Glutamatergic neuron (in vitro differentiated cells): ENCODE data around the gene MBNL3. TPM values are rescaled to one million over a fixed set of nuclear protein-coding genes. Genes with fewer than 3 reads are reported as not detected.

Source experiments
- DNase-seq: peaks from one replicate; pipeline ENCODE4 v3.0.0; 2022
- H3K27ac Mint-ChIP-seq: one replicate; pipeline ENCODE4 v1.8.0; 2020; ENCODE audit warnings: mild to moderate bottlenecking, mixed read lengths, inconsistent platforms; ENCODE audit not compliant: unreplicated experiment
- H3K27me3 Mint-ChIP-seq: one replicate; pipeline ENCODE4 v1.8.0; 2020; ENCODE audit warnings: mild to moderate bottlenecking, moderate library complexity, mixed read lengths, inconsistent platforms; ENCODE audit not compliant: unreplicated experiment
- H3K36me3 Mint-ChIP-seq: one replicate; pipeline ENCODE4 v1.8.0; 2020; ENCODE audit warnings: mild to moderate bottlenecking, mixed read lengths, inconsistent platforms; ENCODE audit not compliant: unreplicated experiment
- H3K4me1 Mint-ChIP-seq: one replicate; pipeline ENCODE4 v1.8.0; 2020; ENCODE audit warnings: mild to moderate bottlenecking, low read depth, mixed read lengths, inconsistent platforms; ENCODE audit not compliant: unreplicated experiment
- H3K4me3 Mint-ChIP-seq: one replicate; pipeline ENCODE4 v1.8.0; 2020; ENCODE audit warnings: mild to moderate bottlenecking, mixed read lengths, inconsistent platforms; ENCODE audit not compliant: unreplicated experiment
- H3K9me3 Mint-ChIP-seq: one replicate; pipeline ENCODE4 v1.8.0; 2020; ENCODE audit warnings: mild to moderate bottlenecking, moderate library complexity, mixed read lengths, inconsistent platforms; ENCODE audit not compliant: unreplicated experiment
- CTCF ChIP-seq: fragments of 200-600 bp; sonication (generic); IDR thresholded peaks from one replicate; pipeline ENCODE4 v1.5.0; 2021; ENCODE audit not compliant: partially characterized antibody, unreplicated experiment
- total RNA-seq: library from RNA; stranded (reverse); fragmentation: NEBNext Ultra II Directional; extraction: Animal tissue kit (Norgen Biotek cat#: 25700); gene quantifications from one replicate; pipeline ENCODE4 v1.2.1, GENCODE V29; 2021; ENCODE audit not compliant: unreplicated experiment

MBNL3 gene
- total RNA-seq, 1 donor from 2014 or later, result 1.0 TPM

- Mint-ChIP-seq H3K36me3 (no peaks in the 10 kb centered on the region), H3K4me3 (no peak overlapping the region), H3K27me3 (no peaks in the 10 kb centered on the region), H3K4me1 (no peaks in the 10 kb centered on the region), H3K9me3 (no peaks in the 10 kb centered on the region), H3K27ac (no peak overlapping the region)
- no peak for DNase-seq
- TF ChIP-seq CTCF, result no peak
Measured at GRCh38 chrX:132390792-132391191, 98.0 kb downstream of the MBNL3 start.

GRCh38 chrX:132389480-132389879, 99.4 kb downstream of the MBNL3 start:
- TF ChIP-seq CTCF, result no peak
- Mint-ChIP-seq H3K4me3 (no peak overlapping the region), H3K27ac (no peak overlapping the region), H3K9me3 (no peaks in the 10 kb centered on the region), H3K27me3 (no peaks in the 10 kb centered on the region), H3K4me1 (no peaks in the 10 kb centered on the region), H3K36me3 (no peaks in the 10 kb centered on the region)
- DNase-seq, result no peak

GRCh38 chrX:132388371-132388770, 100.5 kb downstream of the MBNL3 start:
- Mint-ChIP-seq H3K27ac (no peak overlapping the region), H3K36me3 (no peaks in the 10 kb centered on the region)

GRCh38 chrX:132384301-132384700, 104.5 kb downstream of the MBNL3 start:
- no peak overlapping the region for H3K27ac Mint-ChIP-seq
- no peak for DNase-seq
- H3K4me3 Mint-ChIP-seq, result no peak overlapping the region
- no peaks in the 10 kb centered on the region for H3K4me1 Mint-ChIP-seq
- H3K36me3 Mint-ChIP-seq, result no peaks in the 10 kb centered on the region
- no peak for TF ChIP-seq CTCF
- H3K9me3 Mint-ChIP-seq, result no peaks in the 10 kb centered on the region
- H3K27me3 Mint-ChIP-seq, result no peaks in the 10 kb centered on the region

More at GRCh38 chrX:132388371-132388770, 100.5 kb downstream of the MBNL3 start:
- Mint-ChIP-seq H3K4me3 (no peak overlapping the region), H3K27me3 (no peaks in the 10 kb centered on the region), H3K9me3 (no peaks in the 10 kb centered on the region), H3K4me1 (no peaks in the 10 kb centered on the region)
- no peak for TF ChIP-seq CTCF
- DNase-seq, result no peak

- H3K27ac Mint-ChIP-seq, result no peak overlapping the region
- H3K27me3 Mint-ChIP-seq, result no peaks in the 10 kb centered on the region
- no peak overlapping the region for H3K4me3 Mint-ChIP-seq
- H3K4me1 Mint-ChIP-seq, result no peaks in the 10 kb centered on the region
- no peaks in the 10 kb centered on the region for H3K36me3 Mint-ChIP-seq
- TF ChIP-seq CTCF, result no peak
- H3K9me3 Mint-ChIP-seq, result no peaks in the 10 kb centered on the region
- DNase-seq, result no peak
Measured at GRCh38 chrX:132382068-132382467, 106.8 kb downstream of the MBNL3 start.
